Stimulated activated CD4-positive, alpha-beta T cell treated with anti-CD3 and anti-CD28 coated beads, Interleukin-12 subunit alpha, Interleukin-12 subunit beta, amount 100 ng/mL, for 4 hours (primary cell): ENCODE results near the gene HHIP.

Experiments used
- DNase-seq: peaks from one replicate; pipeline ENCODE4 v3.0.0-alpha.2; 2020

The HHIP gene

DNA sequence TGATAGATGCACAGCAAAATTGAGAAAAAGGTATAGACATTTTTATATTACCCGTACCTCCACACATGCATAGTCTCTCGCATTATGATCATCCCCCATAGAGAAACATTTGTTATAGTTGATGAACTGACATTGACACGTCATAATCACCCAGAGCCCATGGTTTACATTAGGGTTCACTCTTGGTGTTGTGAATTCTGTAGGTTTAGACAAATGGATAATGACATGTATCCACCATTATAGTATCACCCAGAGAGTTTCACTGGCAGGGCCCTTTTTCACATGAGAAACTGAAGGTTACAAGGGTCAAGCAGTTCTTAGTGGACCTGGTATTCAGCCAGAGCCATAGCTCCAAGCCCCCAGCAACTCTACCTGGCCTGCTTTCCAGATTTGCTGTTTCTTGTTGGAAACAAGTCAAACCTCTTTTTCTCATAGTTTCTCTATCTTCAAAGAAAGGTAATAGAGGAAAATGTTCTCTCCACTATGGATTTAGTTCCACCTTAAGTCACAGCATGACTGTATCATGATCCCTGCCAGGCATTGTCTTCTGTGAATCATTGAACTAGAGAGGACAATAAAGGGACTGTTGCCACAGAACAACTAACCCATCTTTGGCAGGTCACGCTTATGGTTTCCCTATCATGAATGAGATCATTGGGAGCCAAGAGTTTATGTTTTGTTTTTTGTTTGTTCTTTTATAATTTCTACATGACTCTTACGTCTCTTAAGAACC, 64.0 kb downstream of the HHIP start:
- DNase-seq, result no peak

DNA sequence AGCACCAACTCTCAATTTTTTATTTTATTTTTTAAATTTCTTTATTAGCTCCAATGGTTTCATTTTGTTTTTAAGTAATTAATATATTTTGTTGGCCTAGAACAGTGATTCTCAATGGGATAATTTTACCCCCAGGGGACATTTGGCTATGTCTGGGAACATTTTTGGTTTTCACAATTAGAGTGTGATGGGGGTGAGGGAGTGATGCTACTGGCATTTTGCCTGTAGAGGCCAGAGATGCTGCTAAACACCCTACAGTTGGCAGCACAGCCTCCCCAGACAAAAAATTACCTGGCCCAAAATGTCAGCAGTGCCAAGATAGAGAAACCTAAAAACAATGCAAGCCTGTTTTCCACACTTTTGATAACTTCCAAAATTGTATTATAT, 64.6 kb downstream of the HHIP start:
- no peak for DNase-seq

DNA sequence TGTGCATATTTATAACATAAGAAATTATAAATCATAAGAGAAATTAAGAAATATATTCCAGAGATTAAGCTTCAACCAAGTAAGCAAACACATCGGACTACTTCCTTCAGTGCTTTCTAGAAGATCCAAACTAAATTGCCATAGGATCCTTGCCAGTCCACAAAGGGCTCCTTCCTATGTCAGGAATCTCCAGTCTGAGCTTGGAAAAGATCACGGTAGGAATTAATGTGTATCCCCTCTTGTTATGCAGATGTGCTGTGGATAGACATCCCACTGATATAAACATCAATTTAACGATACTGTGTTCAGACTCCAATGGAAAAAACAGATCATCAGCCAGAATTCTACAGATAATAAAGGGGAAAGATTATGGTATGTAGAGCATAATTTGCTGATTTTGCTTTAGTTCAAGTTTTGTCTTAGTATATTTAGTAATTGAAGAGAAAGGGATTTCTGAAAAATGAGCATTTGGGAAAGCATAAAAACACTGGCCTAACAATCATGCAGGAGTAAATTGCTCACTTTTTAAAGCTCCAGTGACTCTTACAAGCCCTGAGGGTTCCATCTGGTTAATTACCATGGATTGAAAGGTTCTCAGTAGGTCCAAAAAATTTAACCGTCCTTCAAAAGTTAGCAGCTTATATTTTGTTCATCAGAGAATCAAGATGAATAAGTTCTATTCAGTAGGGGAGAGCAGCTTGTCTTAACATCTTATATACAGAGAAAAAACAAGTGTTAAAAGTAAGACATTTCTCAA, 65.9 kb downstream of the HHIP start:
- no peak for DNase-seq

DNA sequence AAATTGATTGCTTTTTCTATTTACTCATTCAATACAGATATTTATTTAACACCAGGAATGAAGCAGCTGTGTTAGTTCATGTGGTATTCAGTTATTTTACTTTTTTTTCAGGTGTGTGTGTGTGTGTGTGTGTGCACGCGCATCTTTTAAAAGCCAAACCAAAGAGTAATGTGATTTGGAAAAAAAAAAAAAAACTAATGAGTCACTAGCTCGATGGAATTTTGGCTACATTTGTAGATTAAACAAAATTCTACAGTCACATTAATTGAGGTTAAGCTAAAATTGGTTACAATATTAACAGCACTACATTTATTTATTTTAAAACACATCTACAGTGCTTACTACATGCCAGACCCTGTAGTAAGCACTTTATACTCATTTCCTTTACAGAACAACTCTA, 66.8 kb downstream of the HHIP start:
- no peak for DNase-seq

DNA sequence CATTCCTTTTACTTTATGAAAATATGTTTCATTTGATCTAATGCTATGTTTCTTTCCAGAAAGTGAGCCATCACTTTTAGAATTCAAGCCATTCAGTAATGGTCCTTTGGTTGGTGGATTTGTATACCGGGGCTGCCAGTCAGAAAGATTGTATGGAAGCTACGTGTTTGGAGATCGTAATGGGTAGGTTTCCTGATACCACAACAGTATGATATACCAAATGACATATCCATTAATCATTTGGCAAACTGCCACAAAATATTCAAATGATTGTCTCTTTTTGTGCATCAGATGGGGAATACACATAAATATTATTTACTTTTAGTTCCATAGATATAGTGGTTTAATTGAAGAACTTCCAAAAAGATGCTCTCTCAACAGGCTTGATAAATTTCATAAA, 68.2 kb downstream of the HHIP start:
- no peak for DNase-seq

DNA sequence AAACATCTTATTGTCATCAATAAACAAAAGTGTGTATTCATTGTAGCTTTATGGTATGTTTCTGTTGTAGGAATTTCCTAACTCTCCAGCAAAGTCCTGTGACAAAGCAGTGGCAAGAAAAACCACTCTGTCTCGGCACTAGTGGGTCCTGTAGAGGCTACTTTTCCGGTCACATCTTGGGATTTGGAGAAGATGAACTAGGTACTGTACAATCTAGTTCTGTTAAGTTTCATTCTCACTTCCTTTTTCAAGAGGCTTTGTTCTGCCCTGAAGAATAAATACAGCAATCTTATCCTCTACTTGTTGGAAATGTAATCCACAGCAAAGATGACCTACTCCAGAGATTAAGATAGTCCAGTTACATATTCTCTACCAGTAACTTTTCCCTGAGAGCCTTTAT, 69.3 kb downstream of the HHIP start:
- DNase-seq, result no peak

DNA sequence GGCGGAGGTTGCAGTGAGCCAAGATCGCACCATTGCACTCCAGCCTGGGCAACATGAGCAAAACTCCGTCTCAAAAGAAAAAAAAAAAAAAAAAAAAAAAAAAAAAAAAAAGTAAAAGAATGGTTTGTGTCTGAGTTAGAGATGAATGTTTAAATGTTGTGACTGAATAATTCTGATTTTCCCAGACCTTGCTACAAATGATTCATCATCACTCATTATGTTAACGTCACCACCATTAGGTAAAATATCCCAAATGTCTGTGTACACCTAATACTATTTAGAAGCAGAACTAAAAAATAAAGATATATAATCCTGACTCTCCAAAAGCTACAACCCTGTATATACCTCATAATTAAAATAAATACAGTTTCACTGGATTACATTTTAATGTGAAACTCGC, 70.8 kb downstream of the HHIP start:
- no peak for DNase-seq

DNA sequence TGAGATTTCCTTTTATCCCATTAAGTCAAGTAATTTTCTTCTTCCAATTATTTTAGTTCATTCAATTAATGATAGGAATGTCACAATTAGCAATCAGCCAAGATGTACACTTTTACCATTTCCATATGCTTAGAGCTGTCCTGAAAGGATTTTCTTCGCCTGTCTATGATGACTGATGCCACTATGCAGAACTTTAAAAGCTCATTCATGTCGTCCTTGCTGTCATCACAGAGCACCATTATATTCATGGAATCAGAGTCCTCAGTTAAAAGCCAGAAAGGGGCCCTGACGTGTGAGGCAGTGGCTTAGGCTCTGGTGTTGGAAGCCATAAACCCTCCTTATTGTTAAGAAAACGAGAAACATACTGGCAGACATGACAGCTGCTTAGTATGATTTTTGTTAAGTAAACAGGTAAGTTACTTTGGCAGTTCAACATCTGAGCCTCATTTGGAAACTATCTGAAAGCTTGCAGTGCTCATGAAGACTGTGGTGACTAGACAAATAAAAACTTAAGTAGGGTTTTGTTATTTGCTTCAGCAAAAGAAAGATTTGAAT, 73.1 kb downstream of the HHIP start:
- no peak for DNase-seq

DNA sequence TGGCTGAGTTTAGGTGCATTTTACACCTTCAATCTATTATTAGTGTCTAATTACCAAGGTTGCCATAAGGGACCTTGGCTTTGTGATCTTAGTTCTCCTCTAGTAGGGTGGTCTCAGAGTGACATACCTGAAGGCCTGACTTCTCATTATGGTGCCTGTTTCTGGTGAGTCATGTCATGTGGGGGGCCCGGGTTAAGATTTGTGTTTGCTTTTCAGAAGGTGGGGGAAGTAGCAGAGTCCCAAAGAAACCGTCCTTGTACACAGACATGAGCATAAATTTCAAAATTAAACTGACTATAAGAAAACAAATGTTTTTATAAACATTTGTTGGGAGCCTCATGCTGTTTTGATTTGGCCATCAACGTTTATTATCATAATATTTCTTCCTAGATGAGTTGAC, 74.5 kb downstream of the HHIP start:
- no peak for DNase-seq

DNA sequence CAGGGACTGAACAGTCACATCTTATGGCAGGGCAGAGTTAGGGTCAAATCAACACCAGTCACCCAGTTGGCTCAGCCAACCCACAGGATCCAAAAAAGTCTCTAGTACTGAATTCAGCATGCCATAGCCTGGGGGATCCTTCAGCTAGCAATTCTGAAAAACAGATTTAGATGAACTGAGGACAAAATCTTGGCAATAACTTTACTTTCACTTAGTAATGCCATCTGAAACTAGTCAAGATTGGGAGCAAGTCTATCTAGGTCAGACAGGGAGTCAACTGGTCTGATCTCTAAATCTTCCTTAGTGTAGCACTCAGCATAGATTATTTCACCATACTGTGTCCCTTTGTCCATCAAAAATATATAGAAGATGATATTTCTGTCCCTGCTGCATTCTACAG, 76.0 kb downstream of the HHIP start:
- no peak for DNase-seq

DNA sequence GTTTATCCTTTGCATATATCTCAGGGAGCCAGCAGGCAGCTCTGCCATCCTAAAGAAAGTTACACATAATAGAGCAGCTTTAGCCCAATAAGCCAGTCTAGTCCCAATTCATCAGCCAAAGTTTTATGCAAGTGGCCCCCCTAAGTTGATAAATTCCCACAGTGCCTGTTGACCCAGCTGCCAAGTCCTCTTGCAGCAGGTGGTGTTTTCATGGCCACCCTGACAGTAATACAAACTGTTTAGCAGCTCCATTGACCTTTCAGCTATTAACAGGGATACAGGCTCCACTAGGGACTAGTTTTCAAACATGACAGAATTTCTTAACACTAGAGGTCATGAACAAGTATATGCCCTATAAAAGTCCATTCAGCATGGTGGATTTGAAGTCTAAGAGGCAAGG, 77.5 kb downstream of the HHIP start:
- no peak for DNase-seq

DNA sequence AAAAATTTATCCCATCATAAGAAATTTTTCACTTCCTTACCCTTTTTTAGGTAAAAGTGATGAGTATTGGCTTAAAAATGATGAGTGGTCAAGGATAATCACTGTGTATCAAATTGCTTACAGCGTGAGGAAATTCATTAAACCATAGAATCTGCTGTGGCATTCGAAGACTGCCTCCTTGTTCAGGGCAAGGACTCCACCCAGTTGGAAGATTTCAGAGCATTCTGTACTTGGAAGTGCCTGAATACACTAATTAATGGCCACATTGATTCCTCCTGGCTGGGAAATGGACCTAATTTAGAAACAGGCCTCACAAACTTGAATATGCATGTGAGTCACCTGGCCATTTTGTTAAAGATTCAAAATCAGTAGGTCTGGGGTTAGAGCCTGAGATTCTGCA, 83.2 kb downstream of the HHIP start:
- no peak for DNase-seq

DNA sequence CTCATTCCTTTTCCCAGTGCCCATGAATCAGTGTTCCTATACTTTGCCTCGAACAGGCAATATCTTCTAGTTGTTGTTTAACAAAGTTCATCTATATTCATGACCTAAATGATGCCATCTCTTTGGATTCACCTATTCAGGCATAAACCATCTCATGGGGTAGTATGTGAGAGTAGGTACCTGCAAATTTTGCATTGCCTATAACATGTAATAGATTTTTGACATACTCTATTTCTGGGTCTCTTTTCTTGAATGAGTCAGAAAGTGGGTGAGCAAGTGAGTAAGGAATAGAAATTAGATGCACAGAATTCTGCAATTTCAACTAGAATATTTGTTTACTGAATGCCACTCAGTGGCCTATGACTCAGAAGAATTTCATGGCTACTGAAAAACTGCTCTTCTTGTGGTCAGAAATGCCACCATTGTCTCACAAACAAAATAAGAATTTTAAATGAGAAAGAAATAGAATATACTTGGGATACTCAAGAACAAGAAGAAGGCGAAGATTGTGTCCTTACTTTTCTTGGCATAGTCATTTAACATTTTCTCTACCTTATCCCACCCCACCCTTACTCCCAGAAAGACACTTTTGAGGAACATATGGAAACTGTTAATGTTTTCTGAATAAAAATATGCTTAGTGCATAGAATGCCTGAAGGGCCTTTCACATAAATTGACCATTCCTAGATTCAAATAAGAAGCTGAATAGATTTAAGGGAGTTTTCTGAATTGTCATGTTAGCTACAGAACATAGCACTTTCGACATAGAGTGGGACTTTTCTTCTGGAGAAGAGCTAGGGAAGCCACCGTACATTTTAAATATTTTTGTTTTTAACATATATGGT, 86.8 kb downstream of the HHIP start:
- DNase-seq, result no peak

DNA sequence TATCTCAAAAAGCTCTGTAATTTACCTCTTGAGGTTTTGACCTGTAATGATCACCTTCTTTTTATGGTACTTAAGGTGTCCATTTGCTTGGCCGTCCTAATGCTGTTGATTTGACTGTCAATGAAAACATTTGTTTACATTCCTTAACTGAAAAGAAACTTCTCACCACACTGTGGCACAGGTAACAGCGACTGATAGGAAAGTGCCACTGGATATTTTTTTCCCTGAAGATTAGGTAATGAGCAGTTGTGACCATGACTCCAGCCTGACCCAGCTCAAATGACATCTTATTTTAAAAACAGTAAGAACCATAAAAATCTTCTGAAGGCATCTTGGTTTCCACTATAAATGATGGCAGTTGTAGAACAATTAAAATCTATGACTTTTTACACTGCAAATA, 87.6 kb downstream of the HHIP start:
- DNase-seq, result no peak

DNA sequence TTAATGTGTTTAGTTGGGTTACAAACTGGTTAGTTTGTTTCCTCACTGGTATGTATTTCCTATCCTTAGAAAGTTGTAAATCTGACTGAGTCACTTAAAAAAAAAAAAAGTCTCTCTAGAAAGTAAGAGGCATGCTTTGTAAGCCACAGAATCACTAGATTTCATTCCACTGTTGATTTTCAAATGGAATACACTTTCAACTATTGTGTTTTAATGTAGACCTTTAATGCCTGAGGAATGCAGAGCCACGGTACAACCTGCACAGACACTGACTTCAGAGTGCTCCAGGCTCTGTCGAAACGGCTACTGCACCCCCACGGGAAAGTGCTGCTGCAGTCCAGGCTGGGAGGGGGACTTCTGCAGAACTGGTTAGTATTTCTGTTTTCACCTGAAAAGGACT, 88.6 kb downstream of the HHIP start:
- DNase-seq, result no peak

DNA sequence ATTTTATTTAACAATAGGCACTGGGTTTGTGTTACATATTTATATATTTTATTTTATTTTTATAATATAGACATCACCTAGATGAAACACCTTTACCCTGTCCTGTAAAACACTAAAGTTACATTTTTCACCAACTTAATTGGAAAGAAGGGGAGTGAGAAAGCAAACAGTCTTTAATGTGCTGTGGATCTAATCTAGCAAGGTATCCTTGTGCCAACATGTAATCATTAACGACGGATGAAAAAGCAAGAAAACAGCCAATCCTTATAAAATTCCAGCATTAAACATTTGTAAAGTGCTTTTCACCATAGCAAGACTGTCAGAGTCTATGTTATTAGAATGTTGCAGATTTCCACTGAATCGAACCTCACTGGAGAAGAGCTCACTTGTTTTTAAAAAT, 92.7 kb downstream of the HHIP start:
- no peak for DNase-seq

DNA sequence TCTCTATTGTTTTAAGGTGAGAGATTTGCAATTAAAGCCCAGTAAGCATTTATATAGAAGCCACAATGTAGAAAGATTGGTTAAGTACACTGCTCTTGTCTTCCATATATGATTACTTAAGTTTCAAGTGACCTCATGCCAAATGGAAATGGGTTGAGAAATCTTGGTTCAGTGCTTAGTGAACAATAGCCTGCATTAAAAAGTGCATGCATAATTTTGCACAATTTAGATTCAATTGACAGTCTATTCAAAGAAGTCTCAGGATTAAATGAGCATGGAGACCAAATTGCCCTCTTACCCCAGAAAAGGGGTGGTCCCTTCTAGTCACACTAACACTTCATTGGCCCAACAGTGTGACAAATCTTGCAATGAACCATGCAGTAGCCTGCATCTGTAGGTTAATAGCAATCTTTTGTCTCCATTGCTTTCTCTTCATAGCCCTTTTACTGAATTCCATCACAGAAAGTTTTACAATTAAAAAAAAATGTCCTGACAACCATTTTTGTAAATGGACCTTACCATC, 93.6 kb downstream of the HHIP start:
- DNase-seq, result no peak

DNA sequence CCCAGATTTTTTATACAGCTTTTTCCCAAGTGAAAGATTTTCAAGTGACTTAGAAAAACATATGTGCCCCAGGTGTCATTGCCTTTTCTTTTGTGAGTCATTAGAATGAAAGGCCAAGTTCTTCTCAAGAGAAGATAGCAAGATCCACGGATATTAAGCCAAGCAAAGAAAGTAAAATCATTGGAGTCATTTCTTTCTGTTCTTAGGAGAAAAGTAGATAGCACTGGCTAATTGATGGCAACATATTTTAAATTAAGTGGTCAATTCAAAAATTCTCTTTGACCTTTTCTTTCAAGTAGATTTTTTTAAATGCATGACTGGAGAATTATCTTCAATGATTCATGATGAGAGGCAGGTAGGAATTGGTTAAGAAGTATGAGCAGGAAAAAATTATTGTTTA, 94.4 kb downstream of the HHIP start:
- DNase-seq, result no peak

DNA sequence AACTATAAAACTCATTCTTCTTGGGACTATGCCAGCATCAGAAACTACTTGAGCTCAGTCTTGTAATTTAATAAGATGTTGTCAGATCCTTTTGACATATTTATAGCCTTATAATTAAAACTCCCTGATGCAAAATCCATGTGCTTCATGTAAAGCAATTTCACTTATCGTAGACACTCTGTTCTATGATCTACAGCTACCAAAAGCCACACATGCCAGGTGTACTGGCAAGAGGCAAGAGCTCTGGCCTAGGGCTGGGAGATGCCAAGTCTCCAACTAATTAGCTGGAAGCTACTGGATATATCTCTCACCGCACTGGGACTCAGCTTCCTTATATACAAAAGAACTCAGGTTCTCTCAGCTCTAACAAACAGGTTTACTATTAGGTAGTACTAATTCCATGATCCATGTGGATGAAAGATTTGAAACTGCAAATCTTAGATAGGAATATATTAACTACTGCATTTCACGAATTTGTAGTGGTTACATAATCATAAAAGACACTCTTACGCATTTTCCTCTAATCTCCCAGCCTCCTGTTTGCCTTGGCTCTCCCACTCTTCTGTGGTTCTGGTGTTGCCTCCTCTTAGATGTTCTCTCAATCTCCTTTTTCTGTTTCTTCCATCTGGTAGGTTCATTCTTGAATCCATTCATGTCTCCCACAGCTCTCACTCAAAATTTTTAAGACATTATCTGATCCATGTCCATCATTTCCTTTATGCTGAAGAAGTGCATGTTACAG, 103.0 kb downstream of the HHIP start:
- DNase-seq, result no peak

DNA sequence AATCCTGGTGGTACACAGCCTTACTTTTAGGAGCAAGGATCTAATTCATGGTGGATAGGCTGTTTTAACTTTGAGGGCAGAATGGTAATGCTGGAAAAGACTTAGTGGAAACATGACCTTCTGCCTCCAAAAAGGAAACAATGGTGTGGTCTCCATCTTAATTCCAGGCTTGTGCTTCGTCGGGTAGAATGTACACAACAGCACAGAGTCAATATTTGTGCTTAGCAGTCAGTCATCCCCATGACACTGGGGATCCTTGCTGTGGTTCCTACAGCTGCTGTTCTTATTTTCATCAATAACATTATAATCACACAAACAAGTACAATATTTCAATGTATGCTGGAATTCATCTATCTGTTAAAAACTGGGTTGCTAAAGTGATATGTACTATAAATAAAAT, 104.4 kb downstream of the HHIP start:
- DNase-seq, result no peak

DNA sequence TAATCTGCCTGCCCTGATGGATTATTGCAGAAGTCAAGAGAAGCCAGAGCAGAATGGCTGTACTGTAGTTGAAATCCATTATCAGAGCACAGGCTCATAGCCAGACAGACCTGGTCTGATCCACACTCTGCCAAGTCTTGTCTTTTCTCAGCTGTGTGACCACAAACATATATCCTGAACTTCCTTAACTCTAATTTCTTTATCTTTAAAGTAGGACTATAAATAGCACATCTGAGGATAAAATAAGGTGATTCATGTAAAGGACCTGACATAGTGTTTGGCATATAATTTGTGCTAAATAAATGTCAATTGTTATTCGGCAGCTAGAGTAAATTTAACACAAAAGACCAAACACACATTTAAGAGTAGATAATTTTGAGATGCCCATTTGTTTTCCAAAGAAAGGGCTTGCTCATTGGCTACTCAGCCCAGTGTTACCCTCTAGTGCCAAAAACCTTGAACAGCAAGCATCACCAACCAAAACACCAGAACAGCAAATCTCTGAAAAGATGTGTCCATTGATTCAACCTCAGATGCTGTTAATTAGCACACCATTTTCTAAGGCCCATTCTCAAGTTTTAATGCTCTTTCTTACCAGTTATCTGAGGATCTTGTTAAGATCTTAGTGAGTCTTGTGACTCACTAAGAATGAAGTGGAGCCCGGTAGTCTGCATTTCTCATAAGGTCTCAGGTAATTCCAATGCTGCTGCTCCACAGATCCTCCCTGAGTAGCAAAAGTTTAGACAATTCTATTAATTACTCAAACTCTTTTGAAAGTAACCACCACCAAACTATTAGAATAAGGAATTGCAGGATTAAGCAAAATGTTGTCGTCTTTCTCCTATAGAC, 108.8 kb downstream of the HHIP start:
- DNase-seq, result no peak

DNA sequence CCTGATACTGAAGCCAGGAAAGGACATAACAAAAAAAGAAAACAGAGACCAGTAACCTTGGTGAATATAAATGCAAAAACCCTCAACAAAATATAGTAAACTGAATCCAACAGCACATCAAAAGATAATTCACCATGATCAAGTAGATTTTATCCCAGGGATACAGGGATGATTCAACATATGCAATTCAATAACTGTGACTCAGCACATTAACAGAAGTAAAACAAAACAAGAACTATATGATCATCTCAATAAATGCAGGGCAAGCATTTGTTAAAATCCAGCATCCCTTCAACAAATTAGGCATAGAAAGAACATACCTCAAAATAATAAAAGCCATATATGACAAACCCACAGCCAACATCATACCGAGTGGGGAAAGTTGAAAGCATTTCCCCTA, 112.0 kb downstream of the HHIP start:
- DNase-seq, result no peak
